CD8-positive, alpha-beta memory T cell (primary cell): Measurements from ENCODE around the gene CNNM3. TPM values are rescaled to one million over a fixed set of nuclear protein-coding genes. Genes with fewer than 3 reads are reported as not detected.

Experiments used
- CTCF ChIA-PET: fragments of 350-600 bp; sonication (Branson Sonifier 250); formaldehyde crosslinking; loops from one replicate; lab custom pipeline; 2021; ENCODE audit warnings: antibody characterized with exemption; lab: Charles Lee
- POLR2A ChIA-PET: fragments of 350-600 bp; sonication (Branson Sonifier 250); formaldehyde crosslinking; loops from one replicate; lab custom pipeline; 2021; ENCODE audit warnings: antibody characterized with exemption; lab: Charles Lee
- DNase-seq, 5 donors: peaks; one replicate each; pipeline versions ENCODE4 v3.0.0 to v3.0.0-alpha.2; 2020 to 2022; ENCODE audit warnings: mixed read lengths in 1 of 5
- H3K27ac ChIP-seq: one replicate; pipeline ENCODE4 v1.7.0; 2013; ENCODE audit warnings: low read depth, mild to moderate bottlenecking, low read length, moderate library complexity
- H3K27me3 ChIP-seq: 2 replicates; pipeline ENCODE4 v1.7.0; 2013; ENCODE audit warnings: low read length, mild to moderate bottlenecking; ENCODE audit not compliant: insufficient read depth, poor library complexity, severe bottlenecking
- H3K36me3 ChIP-seq: 2 replicates; pipeline ENCODE4 v1.7.0; 2013; ENCODE audit warnings: mild to moderate bottlenecking, low read length, moderate library complexity; ENCODE audit not compliant: insufficient read depth
- H3K4me1 ChIP-seq: 2 replicates; pipeline ENCODE4 v1.7.0; 2013; ENCODE audit warnings: mild to moderate bottlenecking, low read length, moderate library complexity; ENCODE audit not compliant: insufficient read depth
- H3K4me3 ChIP-seq: 2 replicates; pipeline ENCODE4 v1.7.0; 2013; ENCODE audit warnings: mild to moderate bottlenecking, low read length
- H3K9me3 ChIP-seq: 2 replicates; pipeline ENCODE4 v1.7.0; 2013; ENCODE audit warnings: mild to moderate bottlenecking, low read length
- H3K27ac Mint-ChIP-seq, 8 donors: one replicate each; pipeline ENCODE4 v1.8.0; 2020 to 2021; ENCODE audit warnings: mixed read lengths in 8 of 8, mild to moderate bottlenecking in 6 of 8, inconsistent platforms in 3 of 8, moderate library complexity in 3 of 8
- H3K27me3 Mint-ChIP-seq, 2 donors: one replicate each; pipeline ENCODE4 v1.8.0; 2020 to 2021; ENCODE audit warnings: mixed read lengths in 2 of 2, mild to moderate bottlenecking in 1 of 2, moderate library complexity in 1 of 2
- H3K36me3 Mint-ChIP-seq, 3 donors: one replicate each; pipeline ENCODE4 v1.8.0; 2020 to 2021; ENCODE audit warnings: mixed read lengths in 3 of 3, inconsistent platforms in 1 of 3, mild to moderate bottlenecking in 1 of 3
- H3K4me1 Mint-ChIP-seq, 3 donors: one replicate each; pipeline ENCODE4 v1.8.0; 2020 to 2021; ENCODE audit warnings: mixed read lengths in 3 of 3, inconsistent platforms in 1 of 3, mild to moderate bottlenecking in 1 of 3
- H3K4me3 Mint-ChIP-seq, 7 donors: one replicate each; pipeline ENCODE4 v1.8.0; 2020 to 2021; ENCODE audit warnings: mixed read lengths in 7 of 7, mild to moderate bottlenecking in 6 of 7, moderate library complexity in 4 of 7, inconsistent platforms in 2 of 7
- H3K9me3 Mint-ChIP-seq, 5 donors: one replicate each; pipeline ENCODE4 v1.8.0; 2020 to 2022; ENCODE audit warnings: mixed read lengths in 5 of 5, mild to moderate bottlenecking in 3 of 5, moderate library complexity in 2 of 5, inconsistent platforms in 1 of 5
- polyA plus RNA-seq: library from polyadenylated mRNA; unstranded; fragments of 300-500 nt; fragmentation: Illumina TruSeq; gene quantifications from one replicate; pipeline ENCODE4 v1.2.3, GENCODE V29; 2021
- total RNA-seq, 2 experiments: library from RNA; stranded (reverse); gene quantifications; one replicate each; pipeline ENCODE4 v1.2.3, GENCODE V29; 2021

CNNM3 gene
- total and polyA plus RNA-seq, 3 experiments from 2014 or later = 13.0 to 36.6 (median 32.6) TPM

DNA sequence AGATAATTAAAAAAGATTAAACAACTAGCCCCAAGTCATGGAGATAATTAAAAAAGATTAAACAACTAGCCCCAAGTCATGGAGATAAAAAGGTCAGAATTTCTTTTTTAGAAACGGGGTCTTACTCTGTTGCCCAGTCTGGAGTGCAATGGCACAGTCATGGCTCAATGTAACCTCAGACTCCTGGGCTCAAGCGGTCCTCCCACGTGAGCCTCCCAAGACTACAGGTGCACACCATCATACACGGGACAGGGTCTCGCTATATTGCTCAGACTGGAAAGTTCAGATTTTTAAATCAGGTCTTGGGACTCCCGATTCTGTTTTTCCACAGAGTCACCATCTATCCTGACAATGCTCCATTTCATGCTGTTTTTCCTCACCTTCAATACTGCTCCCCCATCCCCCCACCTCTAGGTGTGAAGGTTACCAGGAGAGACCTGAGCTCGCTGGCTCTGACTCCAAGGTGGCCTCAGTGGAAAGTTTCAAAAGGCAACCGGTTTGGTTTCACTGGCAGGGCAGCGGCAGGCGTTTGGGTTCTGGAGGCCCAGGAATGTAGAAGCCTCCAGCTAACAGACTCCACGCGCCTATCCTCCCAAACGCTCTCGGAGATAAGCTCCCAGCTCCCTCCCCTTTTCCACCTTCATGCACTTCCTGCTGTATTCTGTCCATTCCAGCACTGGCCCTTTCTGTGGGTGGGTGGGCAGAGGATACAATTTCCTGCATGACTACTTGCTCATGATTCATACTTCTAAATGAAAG, 56.7 kb downstream of the CNNM3 start:
- H3K27ac ChIP-seq = no peak overlapping the region
- H3K4me1 Mint-ChIP-seq = peaks cover 28 to 63% (median 35%) of the 10 kb centered on the region in 3 donors
- H3K27me3 ChIP-seq = no peaks in the 10 kb centered on the region
- CTCF ChIA-PET = interaction anchor here (1.5 to 2.2 kb wide), 3 partner anchors 15 to 78 kb away, joined by 3 to 12 read pairs (median 11); partner anchors contain the start of gene ANKRD39
- POLR2A ChIA-PET = interaction anchor here (0.7 to 0.9 kb wide), 2 partner anchors 52 to 64 kb away, joined by 3 read pairs; no protein-coding TSS in a partner anchor
- H3K27ac Mint-ChIP-seq = peak overlapping the region in 5 of 8 donors; percentile 24 to 93 (median 61)
- H3K36me3 ChIP-seq = no peaks in the 10 kb centered on the region
- DNase-seq = no peak
- no peak overlapping the region for H3K4me3 ChIP-seq
- H3K36me3 Mint-ChIP-seq = peaks cover 0 to 10% (median 0%) of the 10 kb centered on the region in 3 donors
- H3K9me3 ChIP-seq = no peaks in the 10 kb centered on the region
- H3K27me3 Mint-ChIP-seq = no peaks in the 10 kb centered on the region
- peak overlapping the region in 2 of 7 donors; percentile 13 to 78 for H3K4me3 Mint-ChIP-seq
- no peaks in the 10 kb centered on the region for H3K9me3 Mint-ChIP-seq
- peaks cover 33% of the 10 kb centered on the region for H3K4me1 ChIP-seq

DNA sequence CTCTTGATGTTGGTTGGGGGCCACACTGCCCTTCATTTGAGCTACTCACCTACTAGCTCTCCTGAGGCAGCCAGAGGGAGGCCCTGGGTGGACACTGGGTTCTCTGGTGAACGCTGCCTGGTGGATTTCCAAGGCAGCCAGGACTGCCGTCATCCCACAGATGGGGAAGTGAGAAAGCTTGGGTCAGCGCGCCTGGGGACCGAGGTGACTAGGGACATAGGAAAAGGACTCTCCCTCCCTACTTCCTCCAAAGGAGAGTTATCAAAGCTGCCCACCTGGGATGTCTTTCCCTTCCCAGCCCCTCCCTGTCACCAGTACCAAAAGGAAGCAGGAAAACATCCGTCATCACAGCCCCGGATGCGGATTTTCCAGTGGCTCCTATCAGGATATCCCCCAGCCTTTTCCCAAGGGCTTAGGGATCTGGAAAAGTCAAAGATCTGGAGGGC, 57.6 kb downstream of the CNNM3 start:
- no peak overlapping the region for H3K4me3 ChIP-seq
- POLR2A ChIA-PET = interaction anchor here (0.9 kb wide), 1 partner anchor 51 kb away, joined by 3 read pairs; no protein-coding TSS in a partner anchor
- no peaks in the 10 kb centered on the region for H3K36me3 ChIP-seq
- H3K27me3 ChIP-seq = no peaks in the 10 kb centered on the region
- Mint-ChIP-seq H3K4me1 (peaks cover 26 to 58% (median 31%) of the 10 kb centered on the region in 3 donors), H3K36me3 (peaks cover 0 to 5% (median 0%) of the 10 kb centered on the region in 3 donors), H3K9me3 (no peaks in the 10 kb centered on the region), H3K27ac (peak overlapping the region in 3 of 8 donors; percentile 19 to 89 (median 66)), H3K4me3 (peak overlapping the region in 1 of 7 donors; percentile 78), H3K27me3 (no peaks in the 10 kb centered on the region)
- H3K27ac ChIP-seq = no peak overlapping the region
- CTCF ChIA-PET = interaction anchor here (1.1 to 2.2 kb wide), 3 partner anchors 16 to 77 kb away, joined by 4 to 12 read pairs (median 11); partner anchors contain the start of gene ANKRD39
- H3K9me3 ChIP-seq = no peaks in the 10 kb centered on the region
- peaks cover 29% of the 10 kb centered on the region for H3K4me1 ChIP-seq
- DNase-seq = no peak

DNA sequence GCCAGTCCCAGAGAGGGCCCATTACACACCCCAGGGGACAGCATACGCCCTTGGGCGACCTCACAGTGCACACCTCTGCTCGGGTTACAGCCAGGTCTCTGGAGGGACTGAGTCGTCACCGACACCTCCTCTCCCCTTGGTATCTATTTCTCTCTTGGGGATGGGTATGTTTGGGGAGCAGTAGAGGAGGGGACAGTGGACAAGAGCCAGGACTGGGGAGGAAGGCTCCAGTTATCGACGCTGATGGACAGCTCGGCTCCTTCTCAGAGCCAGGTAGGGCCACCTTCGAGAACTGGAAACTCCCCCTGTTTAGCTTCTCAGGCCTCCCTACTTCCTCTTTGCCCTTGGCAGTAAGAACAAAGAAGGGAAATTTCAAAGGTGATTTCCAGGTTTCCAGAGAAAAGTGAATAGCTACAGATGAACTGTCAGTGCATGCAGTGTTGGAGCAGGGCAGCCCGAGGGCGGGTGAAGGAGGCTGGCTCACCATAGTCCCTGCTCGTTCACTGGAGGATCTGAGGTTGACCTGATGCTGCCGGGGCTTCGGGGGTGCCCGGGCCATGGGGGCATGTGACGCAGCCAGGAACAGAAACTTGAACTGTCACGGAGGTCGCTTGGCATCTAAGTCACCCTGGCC, 58.2 kb downstream of the CNNM3 start:
- no peak overlapping the region for H3K4me3 ChIP-seq

DNA sequence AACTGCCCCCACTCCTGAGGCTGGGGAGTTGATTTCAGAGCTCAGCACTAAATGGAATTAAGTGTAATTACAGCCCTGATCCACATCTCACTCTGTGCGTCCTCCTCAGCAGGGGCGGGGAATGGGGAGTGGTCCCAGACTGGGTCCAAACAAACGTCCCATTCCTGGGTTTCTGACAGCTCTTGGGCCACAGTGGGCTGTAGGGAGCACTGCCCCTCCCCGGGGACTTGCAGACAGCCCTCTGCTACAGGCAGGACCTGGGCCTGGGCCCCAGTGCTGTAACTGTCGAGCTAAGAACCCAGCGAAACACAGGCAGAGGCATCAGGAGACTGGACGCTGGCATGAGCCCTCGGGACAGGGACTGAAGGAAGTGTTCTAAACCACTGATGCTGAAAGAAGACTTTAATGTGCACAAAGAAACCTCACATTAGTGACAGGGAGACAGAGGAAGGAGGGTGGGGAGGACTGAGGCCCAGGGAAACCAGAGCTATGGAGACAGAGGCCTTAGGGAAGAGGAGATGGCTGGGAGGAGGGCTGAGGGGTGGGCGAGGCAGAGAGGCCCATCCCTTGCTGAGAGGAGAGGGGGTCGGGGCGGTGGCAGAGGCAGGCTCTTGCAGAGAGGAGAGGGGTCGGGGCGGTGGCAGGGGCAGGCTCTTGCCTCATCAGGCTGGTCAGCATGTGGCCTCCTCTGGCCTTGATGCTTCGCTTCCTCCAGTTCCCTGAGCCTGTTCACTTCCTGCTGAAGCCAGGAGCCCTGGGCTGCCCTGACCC, 59.6 kb downstream of the CNNM3 start:
- POLR2A ChIA-PET = no interaction called here
- no peak for DNase-seq
- Mint-ChIP-seq H3K4me1 (peaks cover 23 to 54% (median 27%) of the 10 kb centered on the region in 3 donors), H3K27me3 (no peaks in the 10 kb centered on the region), H3K27ac (peak overlapping the region in 2 of 8 donors; percentile 71 to 77), H3K36me3 (no peaks in the 10 kb centered on the region), H3K9me3 (no peaks in the 10 kb centered on the region), H3K4me3 (no peak overlapping the region)
- CTCF ChIA-PET = interaction anchor here (1.2 to 1.6 kb wide), 2 partner anchors 17 to 64 kb away, joined by 3 read pairs; partner anchors contain the start of gene ANKRD39
- Histone ChIP-seq H3K36me3 (no peaks in the 10 kb centered on the region), H3K4me3 (no peak overlapping the region), H3K27me3 (no peaks in the 10 kb centered on the region), H3K4me1 (peaks cover 24% of the 10 kb centered on the region), H3K27ac (no peak overlapping the region), H3K9me3 (no peaks in the 10 kb centered on the region)

More for the DNA sequence above, 58.2 kb downstream of the CNNM3 start:
- CTCF ChIA-PET = interaction anchor here (1.1 to 2.2 kb wide), 3 partner anchors 17 to 66 kb away, joined by 3 to 12 read pairs (median 4); partner anchors contain the start of gene ANKRD39
- no peak for DNase-seq
- H3K4me1 Mint-ChIP-seq = peaks cover 26 to 58% (median 31%) of the 10 kb centered on the region in 3 donors
- peak overlapping the region in 1 of 7 donors; percentile 43 for H3K4me3 Mint-ChIP-seq
- peak overlapping the region in 7 of 8 donors; percentile 19 to 95 (median 50) for H3K27ac Mint-ChIP-seq
- H3K9me3 ChIP-seq = no peaks in the 10 kb centered on the region
- no peaks in the 10 kb centered on the region for H3K27me3 ChIP-seq
- POLR2A ChIA-PET = no interaction called here
- peaks cover 0 to 5% (median 0%) of the 10 kb centered on the region in 3 donors for H3K36me3 Mint-ChIP-seq
- H3K9me3 Mint-ChIP-seq = no peaks in the 10 kb centered on the region
- H3K4me1 ChIP-seq = peaks cover 29% of the 10 kb centered on the region
- no peaks in the 10 kb centered on the region for H3K27me3 Mint-ChIP-seq
- H3K27ac ChIP-seq = no peak overlapping the region
- no peaks in the 10 kb centered on the region for H3K36me3 ChIP-seq

DNA sequence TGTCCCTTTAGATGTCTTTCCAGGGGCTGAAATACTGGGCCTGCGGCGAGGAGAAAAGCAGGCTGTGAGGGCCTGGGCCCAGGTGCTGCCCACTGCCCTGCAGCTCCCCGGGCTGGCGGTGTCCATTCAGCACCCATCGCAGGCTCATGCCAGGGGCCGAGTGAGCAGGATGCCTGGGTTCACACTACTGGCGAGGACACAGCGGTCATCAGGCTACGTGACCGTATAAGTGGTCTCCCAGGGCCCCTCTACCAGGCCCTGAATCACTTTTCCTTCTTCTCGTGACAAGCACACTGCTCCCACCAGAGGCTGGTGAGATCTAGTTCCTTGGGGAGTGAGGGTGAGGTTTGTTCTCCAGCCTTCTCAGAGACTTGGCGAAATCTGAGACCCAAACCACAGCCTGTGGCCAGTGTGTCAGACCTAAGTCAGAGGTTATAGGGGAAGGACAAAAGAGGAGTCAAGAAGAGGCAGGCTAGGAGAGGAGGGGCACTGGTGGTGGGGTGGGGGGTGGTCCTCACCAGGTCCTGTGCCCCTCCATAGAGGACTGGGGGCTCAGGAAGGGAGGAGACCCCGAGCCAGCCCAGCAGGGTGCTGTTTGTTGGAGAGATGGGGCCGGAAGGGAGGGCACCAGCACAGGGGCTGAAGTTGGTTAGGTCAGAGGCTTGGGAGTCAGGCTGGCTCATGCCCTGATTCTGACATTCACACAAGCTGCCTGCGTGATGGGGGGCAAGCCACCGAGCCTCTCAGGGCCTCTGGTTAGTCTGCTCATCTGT, 60.4 kb downstream of the CNNM3 start:
- H3K27me3 Mint-ChIP-seq = no peaks in the 10 kb centered on the region
- no peaks in the 10 kb centered on the region for H3K36me3 Mint-ChIP-seq
- Histone ChIP-seq H3K36me3 (no peaks in the 10 kb centered on the region), H3K27me3 (no peaks in the 10 kb centered on the region), H3K4me3 (no peak overlapping the region), H3K9me3 (no peaks in the 10 kb centered on the region), H3K4me1 (peaks cover 17% of the 10 kb centered on the region), H3K27ac (no peak overlapping the region)
- H3K4me3 Mint-ChIP-seq = no peak overlapping the region
- POLR2A ChIA-PET = no interaction called here
- H3K9me3 Mint-ChIP-seq = no peaks in the 10 kb centered on the region
- CTCF ChIA-PET = interaction anchor here (1.2 to 1.5 kb wide), 3 partner anchors 8 to 74 kb away, joined by 3 to 6 read pairs (median 3); partner anchors contain the start of gene ANKRD39
- peak overlapping the region in 4 of 8 donors; percentile 22 to 72 (median 46) for H3K27ac Mint-ChIP-seq
- peaks cover 15 to 46% (median 19%) of the 10 kb centered on the region in 3 donors for H3K4me1 Mint-ChIP-seq
- DNase-seq = no peak

DNA sequence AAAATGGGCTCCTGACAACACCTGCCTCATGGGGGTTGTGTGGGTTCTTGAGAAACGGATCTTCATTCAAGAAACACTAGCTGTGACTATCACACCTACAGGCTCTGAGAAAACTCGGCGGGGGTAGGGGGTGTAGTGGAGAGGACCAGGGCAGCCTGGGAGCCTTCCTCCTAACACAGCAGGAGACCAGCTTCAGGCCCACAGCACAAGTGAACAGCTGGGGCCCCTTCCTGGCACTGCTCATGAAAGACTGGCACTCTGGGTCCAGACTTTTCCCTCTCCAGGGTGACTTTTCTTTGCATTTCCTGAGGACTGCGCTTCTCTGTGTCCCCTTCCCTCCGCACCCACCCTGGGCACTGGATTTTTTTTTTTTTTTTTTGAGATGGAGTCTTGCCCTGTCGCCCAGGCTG, 61.0 kb downstream of the CNNM3 start:
- Histone ChIP-seq H3K4me1 (peaks cover 21% of the 10 kb centered on the region), H3K9me3 (no peaks in the 10 kb centered on the region), H3K27ac (no peak overlapping the region), H3K4me3 (no peak overlapping the region), H3K36me3 (no peaks in the 10 kb centered on the region), H3K27me3 (no peaks in the 10 kb centered on the region)
- CTCF ChIA-PET = interaction anchor here (1.2 to 1.5 kb wide), 3 partner anchors 9 to 73 kb away, joined by 3 to 6 read pairs (median 4); partner anchors contain the start of gene ANKRD39
- POLR2A ChIA-PET = no interaction called here
- H3K4me1 Mint-ChIP-seq = peaks cover 15 to 46% (median 19%) of the 10 kb centered on the region in 3 donors
- H3K9me3 Mint-ChIP-seq = no peaks in the 10 kb centered on the region
- no peak for DNase-seq
- H3K27me3 Mint-ChIP-seq = no peaks in the 10 kb centered on the region
- H3K4me3 Mint-ChIP-seq = no peak overlapping the region
- H3K36me3 Mint-ChIP-seq = no peaks in the 10 kb centered on the region
- H3K27ac Mint-ChIP-seq = peak overlapping the region in 2 of 8 donors; percentile 22 to 72
